Measurements from ENCODE around the gene SPDL1. TPM values are rescaled to one million over a fixed set of nuclear protein-coding genes. Genes with fewer than 3 reads are reported as not detected.

SPDL1 gene
- total RNA-seq, 4 donors from 2014 or later = 1.5 to 30.2 (median 14.9) TPM

GRCh38 chr5:169649486-169649885 lies 65.9 kb downstream of the SPDL1 start:
- Histone ChIP-seq H3K27ac (no peak overlapping the region), H3K4me1 (no peaks in the 10 kb centered on the region), H3K4me3 (no peak overlapping the region), H3K9me3 (no peaks in the 10 kb centered on the region), H3K27me3 (no peaks in the 10 kb centered on the region), H3K36me3 (no peaks in the 10 kb centered on the region)
- no peak for DNase-seq
- no peak for TF ChIP-seq POLR2A (IDR thresholded peaks at IDR 0.05)
- no peak for TF ChIP-seq CTCF (IDR thresholded peaks at IDR 0.05)
- intact Hi-C loops (cut with DNase I; ENCODE audit: low total_unique reads) = no loop called here

- Histone ChIP-seq H3K4me3 (no peak overlapping the region), H3K27me3 (no peaks in the 10 kb centered on the region), H3K9me3 (no peaks in the 10 kb centered on the region), H3K36me3 (no peaks in the 10 kb centered on the region), H3K4me1 (no peaks in the 10 kb centered on the region), H3K27ac (no peak overlapping the region)
- intact Hi-C loops (cut with DNase I; ENCODE audit: low total_unique reads) = no loop called here
- no peak for TF ChIP-seq CTCF (IDR thresholded peaks at IDR 0.05)
- no peak for TF ChIP-seq POLR2A (IDR thresholded peaks at IDR 0.05)
- DNase-seq = no peak
Measured at GRCh38 chr5:169650701-169651331, 67.2 kb downstream of the SPDL1 start.

GRCh38 chr5:169651526-169651925 lies 68.0 kb downstream of the SPDL1 start:
- TF ChIP-seq CTCF (IDR thresholded peaks at IDR 0.05) = no peak
- no peak for TF ChIP-seq POLR2A (IDR thresholded peaks at IDR 0.05)
- no peaks in the 10 kb centered on the region for H3K36me3 ChIP-seq
- DNase-seq = no peak
- no peaks in the 10 kb centered on the region for H3K4me1 ChIP-seq
- no peak overlapping the region for H3K27ac ChIP-seq
- H3K4me3 ChIP-seq = no peak overlapping the region
- H3K9me3 ChIP-seq = no peaks in the 10 kb centered on the region
- H3K27me3 ChIP-seq = no peaks in the 10 kb centered on the region
- intact Hi-C loops (cut with DNase I; ENCODE audit: low total_unique reads) = no loop called here

GRCh38 chr5:169652057-169652456 lies 68.5 kb downstream of the SPDL1 start:
- TF ChIP-seq POLR2A (IDR thresholded peaks at IDR 0.05) (no peak), CTCF (IDR thresholded peaks at IDR 0.05) (no peak)
- no peaks in the 10 kb centered on the region for H3K4me1 ChIP-seq
- no peak overlapping the region for H3K27ac ChIP-seq
- no peaks in the 10 kb centered on the region for H3K9me3 ChIP-seq
- no peak overlapping the region for H3K4me3 ChIP-seq
- H3K27me3 ChIP-seq = no peaks in the 10 kb centered on the region
- intact Hi-C loops (cut with DNase I; ENCODE audit: low total_unique reads) = no loop called here
- no peak for DNase-seq
- H3K36me3 ChIP-seq = no peaks in the 10 kb centered on the region

GRCh38 chr5:169653091-169653490 lies 69.5 kb downstream of the SPDL1 start:
- intact Hi-C loops (cut with DNase I; ENCODE audit: low total_unique reads) = no loop called here
- H3K27ac ChIP-seq = no peak overlapping the region
- no peak for DNase-seq
- TF ChIP-seq CTCF (IDR thresholded peaks at IDR 0.05) (no peak), POLR2A (IDR thresholded peaks at IDR 0.05) (no peak)
- H3K36me3 ChIP-seq = no peaks in the 10 kb centered on the region
- no peaks in the 10 kb centered on the region for H3K27me3 ChIP-seq
- no peaks in the 10 kb centered on the region for H3K4me1 ChIP-seq
- H3K4me3 ChIP-seq = no peak overlapping the region
- no peaks in the 10 kb centered on the region for H3K9me3 ChIP-seq

Small RNA genes lying within 50 kb of the gene (small RNA-seq; reads per million reads assigned to genes)
- not detected for gene RNU6-477P

Other genes with a start within 250 kb of the SPDL1 start
- gene DOCK2, start 53.5 kb downstream of the SPDL1 start, total RNA-seq = 10 to 100 TPM in 1 of 4 donors, 1 to 10 TPM in 3; 2.0 to 17.4 (median 7.5) TPM